GM19193 (cell line): Measurements from ENCODE around the gene SLC2A1.

Experiments
- POLR2A ChIP-seq: IDR thresholded peaks from 4 replicates; pipeline ENCODE4 v1.6.1; 2011; ENCODE audit not compliant: insufficient read depth, insufficient read length; ENCODE audit errors: extremely low read depth

The SLC2A1 gene

GRCh38 chr1:42886046-42886739 lies 72.5 kb downstream of the SLC2A1 start:
- TF ChIP-seq POLR2A = no peak

GRCh38 chr1:42880384-42880783 lies 78.3 kb downstream of the SLC2A1 start:
- TF ChIP-seq POLR2A = no peak

GRCh38 chr1:42877380-42877779 lies 81.3 kb downstream of the SLC2A1 start:
- TF ChIP-seq POLR2A = no peak

- no peak for TF ChIP-seq POLR2A
These were observed 82.7 kb downstream of the SLC2A1 start for GRCh38 chr1:42876009-42876408.
